ENCODE data around the gene AHRR.
"Not testable (repeated sequence)": the region's sequence is repeated elsewhere in the genome, so short reads cannot be mapped to it uniquely, and the experiment has no call there.

The AHRR gene

DNA sequence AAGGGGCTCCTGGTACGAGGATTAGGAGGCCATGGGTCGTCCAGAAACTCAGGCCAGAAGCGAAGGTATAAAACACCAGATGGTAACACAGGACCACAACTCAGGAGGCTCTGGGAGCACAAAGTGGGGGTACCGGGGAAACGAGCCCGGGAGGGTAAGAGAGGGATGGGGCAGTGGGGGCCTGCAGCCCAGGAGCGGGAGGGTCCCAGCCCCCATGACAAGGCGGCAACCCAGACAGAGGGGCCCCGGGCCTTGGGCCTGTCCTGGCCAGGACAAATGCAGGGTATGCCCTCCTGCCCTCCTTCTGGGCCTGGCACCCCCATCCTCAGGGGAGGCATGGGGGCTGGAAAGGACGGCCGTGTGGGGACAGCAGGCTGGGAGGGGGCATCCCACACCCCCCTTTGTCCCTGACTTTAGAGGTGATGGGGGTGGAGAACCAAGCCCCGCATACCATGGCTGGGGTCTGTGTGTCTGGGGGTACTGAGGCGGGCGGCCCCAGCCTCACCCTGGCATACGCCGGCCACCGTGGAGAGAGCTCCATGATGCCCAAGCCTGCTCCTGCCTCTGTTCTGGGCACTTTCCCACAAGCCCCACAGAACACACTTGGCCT lies 74.5 kb downstream of the AHRR start:
- H3K27ac ChIP-seq: peak overlapping the region; percentile 61
- ChIA-PET POLR2A (ENCODE audit: low non-redundant PET) (no interaction called here), CTCF (no interaction called here)
- TF ChIP-seq, protein P1, sequence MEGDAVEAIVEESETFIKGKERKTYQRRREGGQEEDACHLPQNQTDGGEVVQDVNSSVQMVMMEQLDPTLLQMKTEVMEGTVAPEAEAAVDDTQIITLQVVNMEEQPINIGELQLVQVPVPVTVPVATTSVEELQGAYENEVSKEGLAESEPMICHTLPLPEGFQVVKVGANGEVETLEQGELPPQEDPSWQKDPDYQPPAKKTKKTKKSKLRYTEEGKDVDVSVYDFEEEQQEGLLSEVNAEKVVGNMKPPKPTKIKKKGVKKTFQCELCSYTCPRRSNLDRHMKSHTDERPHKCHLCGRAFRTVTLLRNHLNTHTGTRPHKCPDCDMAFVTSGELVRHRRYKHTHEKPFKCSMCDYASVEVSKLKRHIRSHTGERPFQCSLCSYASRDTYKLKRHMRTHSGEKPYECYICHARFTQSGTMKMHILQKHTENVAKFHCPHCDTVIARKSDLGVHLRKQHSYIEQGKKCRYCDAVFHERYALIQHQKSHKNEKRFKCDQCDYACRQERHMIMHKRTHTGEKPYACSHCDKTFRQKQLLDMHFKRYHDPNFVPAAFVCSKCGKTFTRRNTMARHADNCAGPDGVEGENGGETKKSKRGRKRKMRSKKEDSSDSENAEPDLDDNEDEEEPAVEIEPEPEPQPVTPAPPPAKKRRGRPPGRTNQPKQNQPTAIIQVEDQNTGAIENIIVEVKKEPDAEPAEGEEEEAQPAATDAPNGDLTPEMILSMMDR (conservative IDR thresholded peaks at IDR 0.05; ENCODE audit: low read depth): no peak
- no peak for DNase-seq (ENCODE audit: low spot score)

DNA sequence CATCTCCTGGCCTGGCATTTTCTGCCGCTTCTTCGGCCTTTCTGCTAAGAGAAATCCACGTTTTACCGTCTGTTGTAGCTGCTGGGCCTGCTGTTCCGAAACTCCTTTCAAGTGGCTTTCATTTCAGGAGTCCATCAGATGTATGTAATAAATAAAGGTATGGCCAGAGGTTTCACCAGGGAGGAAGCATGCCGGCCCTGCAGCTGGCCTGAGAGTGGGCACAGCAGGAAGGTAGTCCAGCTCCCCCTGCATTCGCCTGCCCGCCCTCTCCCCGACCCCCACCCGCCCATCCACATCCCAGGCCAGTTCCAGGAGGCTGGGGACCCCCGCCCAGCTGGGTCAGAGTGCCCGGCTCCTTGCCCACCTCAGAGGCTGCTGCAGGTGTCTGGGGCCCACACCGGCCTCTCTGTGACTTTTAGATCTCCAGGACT lies 75.0 kb downstream of the AHRR start:
- ChIA-PET CTCF (no interaction called here), POLR2A (ENCODE audit: low non-redundant PET) (no interaction called here)
- TF ChIP-seq, protein P1 (conservative IDR thresholded peaks at IDR 0.05; ENCODE audit: low read depth): no peak
- no peak for DNase-seq (ENCODE audit: low spot score)
- H3K27ac ChIP-seq: peak overlapping the region; percentile 61

DNA sequence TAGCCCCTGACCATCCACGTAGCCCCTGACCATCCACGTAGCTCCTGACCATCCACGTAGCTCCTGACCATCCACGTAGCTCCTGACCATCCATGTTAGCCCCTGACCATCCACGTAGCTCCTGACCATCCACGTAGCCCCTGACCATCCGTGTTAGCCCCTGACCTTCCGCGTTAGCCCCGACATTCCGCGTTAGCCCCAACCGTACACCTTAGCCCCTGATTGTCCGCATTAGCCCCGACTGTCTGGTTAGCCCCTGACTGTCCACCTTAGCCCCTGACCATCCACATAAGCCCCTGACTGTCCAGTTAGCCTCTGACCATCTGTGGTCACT lies 76.6 kb downstream of the AHRR start:
- POLR2A ChIA-PET (ENCODE audit: low non-redundant PET); DNase-seq (ENCODE audit: low spot score); CTCF ChIA-PET: not testable (repeated sequence)
- peak overlapping the region; percentile 84 for H3K27ac ChIP-seq

DNA sequence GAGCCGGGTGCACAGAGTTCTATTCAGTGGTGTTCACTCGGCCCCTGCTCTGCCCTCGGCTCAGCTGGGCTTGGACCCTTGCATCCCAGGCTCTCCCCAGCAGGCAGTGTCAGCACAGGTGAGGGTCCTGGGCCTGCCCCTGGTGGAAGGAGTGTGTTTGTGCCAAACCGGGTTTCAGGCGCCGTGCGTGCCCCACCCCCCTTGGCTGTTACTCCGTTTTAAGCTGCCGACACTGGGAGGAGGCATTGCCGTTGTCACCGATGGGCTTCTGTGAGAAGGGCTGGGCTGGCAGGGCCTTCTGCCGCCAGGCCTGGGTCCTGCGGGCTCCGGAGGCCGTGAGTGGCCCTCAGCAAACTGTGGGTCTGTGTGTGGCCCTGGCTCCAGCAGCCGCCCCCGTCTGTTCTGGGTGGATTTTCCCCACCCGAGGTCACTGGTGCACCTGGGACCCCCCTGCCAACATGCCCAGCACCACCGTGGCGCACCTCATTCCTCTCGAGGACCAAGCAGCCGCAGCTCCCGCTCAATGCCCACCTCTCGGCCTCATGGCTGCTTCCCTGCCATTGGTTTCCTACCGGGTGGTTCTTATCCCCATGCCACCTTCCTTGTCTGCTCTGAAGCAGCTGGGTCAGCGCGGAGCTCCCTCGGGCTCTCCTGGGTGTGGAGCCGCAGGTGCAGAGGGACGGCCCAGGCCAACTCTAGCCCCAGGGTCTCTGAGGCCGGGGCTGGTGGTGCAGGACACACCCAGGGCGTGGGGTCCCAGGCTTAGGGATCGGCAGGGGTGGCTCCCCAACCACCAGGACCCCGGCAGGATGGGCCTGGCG lies 77.2 kb downstream of the AHRR start:
- peak overlapping the region; percentile 84 for H3K27ac ChIP-seq
- ChIA-PET POLR2A (ENCODE audit: low non-redundant PET) (no interaction called here), CTCF (interaction anchor here (0.6 kb wide), 1 partner anchor 271 kb away, joined by 3 read pairs; no protein-coding TSS in a partner anchor)

DNA sequence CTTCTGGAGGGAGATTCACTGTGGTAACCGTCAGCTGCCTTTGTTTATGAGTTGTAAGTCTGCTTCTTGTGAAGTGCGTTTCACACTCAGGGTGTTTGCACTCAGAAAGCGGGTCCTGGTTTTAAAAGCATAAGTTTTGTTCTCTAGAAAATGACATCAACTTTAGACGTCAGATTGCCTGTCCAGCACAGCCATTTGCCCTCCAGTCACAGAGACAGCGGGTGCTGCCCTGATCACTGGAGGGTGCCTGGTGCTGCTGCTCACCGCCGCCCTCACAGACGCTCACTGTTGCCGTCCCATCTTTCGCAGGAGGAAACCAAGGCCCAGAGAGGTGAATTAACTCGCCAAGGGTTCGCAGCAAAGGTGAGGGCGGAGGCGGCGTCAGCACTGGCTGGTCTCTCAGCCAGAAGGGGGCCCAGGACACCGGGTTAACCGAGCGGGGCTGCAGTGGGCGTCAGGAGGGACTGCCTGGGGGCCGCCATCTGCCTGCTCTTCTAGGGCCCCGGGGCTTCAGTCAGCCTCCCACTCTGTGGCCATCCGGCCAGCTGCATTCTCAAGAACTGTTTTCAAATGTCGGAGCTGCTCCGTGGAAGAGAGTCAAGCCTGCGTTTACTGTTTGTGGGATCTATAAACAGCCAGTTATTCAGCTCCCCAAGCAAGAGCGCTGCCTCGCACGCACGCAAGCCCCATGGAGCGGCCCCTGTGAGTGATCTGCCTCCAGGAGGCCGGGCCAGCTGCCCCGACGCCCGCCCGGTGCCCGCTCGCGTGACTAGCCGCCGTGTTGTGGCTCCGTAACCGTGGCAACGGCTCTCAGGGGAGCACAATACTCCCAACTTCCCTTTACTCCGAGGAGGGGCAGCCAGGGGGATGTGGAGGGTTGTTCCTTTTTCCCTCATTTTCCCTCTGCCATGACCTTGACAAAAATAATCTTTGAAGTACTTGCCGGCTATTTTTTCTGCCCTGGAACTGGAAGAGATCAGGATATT lies 78.1 kb downstream of the AHRR start:
- ChIA-PET CTCF (interaction anchor here (0.6 kb wide), 1 partner anchor 270 kb away, joined by 3 read pairs; no protein-coding TSS in a partner anchor), POLR2A (ENCODE audit: low non-redundant PET) (no interaction called here)
- TF ChIP-seq, protein P1 (conservative IDR thresholded peaks at IDR 0.05; ENCODE audit: low read depth): no peak
- peak overlapping the region; percentile 84 for H3K27ac ChIP-seq
- peak; percentile 51 for DNase-seq (ENCODE audit: low spot score)

More for the DNA sequence above, 77.2 kb downstream of the AHRR start:
- DNase-seq (ENCODE audit: low spot score): no peak
- TF ChIP-seq, protein P1 (conservative IDR thresholded peaks at IDR 0.05; ENCODE audit: low read depth): no peak

DNA sequence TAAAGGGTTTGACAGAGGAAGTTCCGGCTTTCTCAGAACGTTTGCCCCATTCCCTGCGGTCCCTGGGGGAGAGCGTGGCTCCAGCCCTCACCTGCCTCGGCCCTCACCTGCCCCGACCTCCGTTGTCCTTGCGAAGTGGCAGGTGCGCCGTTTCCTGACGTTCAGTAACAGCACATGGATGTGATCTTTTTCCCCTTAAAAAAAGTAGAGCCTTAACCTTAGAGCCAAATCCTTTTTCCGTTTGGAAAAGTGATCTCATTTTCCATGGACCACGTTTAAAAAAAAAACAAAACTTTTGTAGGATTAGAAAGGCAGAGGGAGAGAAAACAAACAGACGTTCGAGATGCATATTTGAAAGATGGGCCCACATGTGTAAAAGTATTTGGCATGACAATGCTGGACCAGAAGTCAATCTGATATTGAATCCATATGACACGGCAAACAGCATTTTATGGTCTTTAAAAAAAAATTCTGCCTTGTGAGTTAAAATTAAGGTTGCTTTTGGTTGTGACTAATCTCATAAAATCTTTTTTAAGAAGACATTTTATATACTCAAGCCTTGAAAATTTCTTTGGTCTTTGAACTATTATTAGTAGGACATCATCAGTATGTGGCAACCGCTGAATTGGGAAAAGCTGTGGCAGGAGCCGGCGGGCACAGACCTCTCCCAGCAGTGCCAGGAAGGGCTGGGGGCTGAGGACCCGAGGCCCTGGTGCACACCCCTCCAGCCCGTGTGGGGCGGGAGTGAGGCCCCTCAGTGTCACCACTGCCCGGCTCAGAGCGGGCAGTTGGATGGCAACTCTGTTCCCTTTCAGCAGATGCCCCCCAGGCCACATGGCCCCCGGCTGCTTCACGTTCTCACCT lies 79.0 kb downstream of the AHRR start:
- peak overlapping the region; percentile 84 for H3K27ac ChIP-seq
- no peak for DNase-seq (ENCODE audit: low spot score)
- ChIA-PET CTCF (no interaction called here), POLR2A (ENCODE audit: low non-redundant PET) (no interaction called here)
- TF ChIP-seq, protein P1 (conservative IDR thresholded peaks at IDR 0.05; ENCODE audit: low read depth): no peak
